Left lobe of liver (tissue), 2 donors: ENCODE measurements around the gene SRXN1. TPM values are rescaled to one million over a fixed set of nuclear protein-coding genes. Genes with fewer than 3 reads are reported as not detected.

Experiments
- ATAC-seq: fragments of 200-7000 bp; cut with Tn5 transposase; one replicate; pipeline ENCODE4 v1.9.1; 2020; ENCODE audit warnings: mild to moderate bottlenecking, moderate library complexity
- DNase-seq: peaks from one replicate; pipeline ENCODE4 v3.0.0-alpha.2; 2020; ENCODE audit warnings: low spot score
- total RNA-seq: library from RNA; stranded (reverse); gene quantifications from one replicate; pipeline ENCODE4 v1.2.1, GENCODE V29; 2021
- donor health status: DM: no; HTN: no; CAD: no; lungs with moderate emphysema.
- donor health status: DM: no; HTN: yes; CAD: no.

SRXN1 gene
- total RNA-seq, 1 donor from 2014 or later: 15.7 TPM

- DNase-seq: no peak
- no peak for ATAC-seq
Measured at GRCh38 chr20:637559-637958, 15.4 kb downstream of the SRXN1 start.

- no peak for DNase-seq
- no peak for ATAC-seq
Measured at GRCh38 chr20:635893-636338, 17.1 kb downstream of the SRXN1 start.

GRCh38 chr20:635028-635892 is 17.7 kb downstream of the SRXN1 start:
- ATAC-seq: no peak
- no peak for DNase-seq

- ATAC-seq: no peak
- no peak for DNase-seq
Measured at GRCh38 chr20:634148-634925, 18.7 kb downstream of the SRXN1 start.

GRCh38 chr20:631101-631500 is 21.9 kb downstream of the SRXN1 start:
- ATAC-seq (no peak), DNase-seq (no peak)

- ATAC-seq (no peak), DNase-seq (no peak)
Measured at GRCh38 chr20:626579-626978, 26.4 kb downstream of the SRXN1 start.

GRCh38 chr20:625360-625932 is 27.6 kb downstream of the SRXN1 start:
- DNase-seq: no peak
- no peak for ATAC-seq

- ATAC-seq: no peak
- DNase-seq: no peak
Measured at GRCh38 chr20:623704-624103, 29.3 kb downstream of the SRXN1 start.

GRCh38 chr20:623021-623420 is 30.0 kb downstream of the SRXN1 start:
- DNase-seq (no peak), ATAC-seq (no peak)

GRCh38 chr20:622161-622560 is 30.8 kb downstream of the SRXN1 start:
- ATAC-seq (no peak), DNase-seq (no peak)

- DNase-seq (no peak), ATAC-seq (no peak)
Measured at GRCh38 chr20:621125-621756, 31.8 kb downstream of the SRXN1 start.

- DNase-seq: no peak
- no peak for ATAC-seq
Measured at GRCh38 chr20:620246-620645, 32.8 kb downstream of the SRXN1 start.

GRCh38 chr20:618980-619379 is 34.0 kb downstream of the SRXN1 start:
- ATAC-seq (no peak), DNase-seq (no peak)

GRCh38 chr20:617934-618690 is 34.9 kb downstream of the SRXN1 start:
- DNase-seq (no peak), ATAC-seq (no peak)

- DNase-seq: no peak
- no peak for ATAC-seq
Measured at GRCh38 chr20:615514-615913, 37.5 kb downstream of the SRXN1 start.

- ATAC-seq (peak; percentile 34), DNase-seq (no peak)
Measured at GRCh38 chr20:611843-612185, 41.2 kb downstream of the SRXN1 start.

- no peak for DNase-seq
Measured at GRCh38 chr20:611047-611842, 41.8 kb downstream of the SRXN1 start.

GRCh38 chr20:610130-611046 is 42.6 kb downstream of the SRXN1 start, which contains the start of gene TCF15:
Gene TCF15 (minus strand): TSS chr20:610309. CDS start chr20:610237, 72 bp downstream.
- DNase-seq (no peak), ATAC-seq (peak; percentile 73)

More at GRCh38 chr20:611047-611842, 41.8 kb downstream of the SRXN1 start:
- no peak for ATAC-seq
